Ascending aorta (tissue), 2 donors: ENCODE results near the gene RNF152. TPM values are rescaled to one million over a fixed set of nuclear protein-coding genes. Genes with fewer than 3 reads are reported as not detected.

ENCODE experiments used
- DNase-seq, 2 donors: peaks; one replicate each; pipeline ENCODE4 v3.0.0-alpha.2; 2019; ENCODE audit warnings: low spot score in 2 of 2
- H3K27ac ChIP-seq, 2 donors: fragments of 200-600 bp; sonication (generic); one replicate each; pipeline ENCODE4 v1.5.1; 2016 to 2017; ENCODE audit warnings: mild to moderate bottlenecking in 1 of 2
- H3K27me3 ChIP-seq: fragments of 200-600 bp; sonication (generic); one replicate; pipeline ENCODE4 v1.5.1; 2017
- H3K36me3 ChIP-seq, 2 donors: fragments of 200-600 bp; sonication (generic); one replicate each; pipeline ENCODE4 v1.5.1; 2016
- H3K4me1 ChIP-seq, 2 donors: fragments of 200-600 bp; sonication (generic); one replicate each; pipeline ENCODE4 v1.5.1; 2016 to 2017; ENCODE audit warnings: mild to moderate bottlenecking in 1 of 2
- H3K4me3 ChIP-seq, 2 donors: fragments of 200-600 bp; sonication (generic); one replicate each; pipeline ENCODE4 v1.5.1; 2016 to 2017; ENCODE audit warnings: mild to moderate bottlenecking in 1 of 2
- H3K9me3 ChIP-seq, 2 donors: fragments of 200-600 bp; sonication (generic); one replicate each; pipeline ENCODE4 v1.5.1; 2016
- intact Hi-C: fragments of 100-400 bp; cut with DNase I; formaldehyde crosslinking; loops from one replicate; pipeline ENCODE4 v1.15.1; 2023
- total RNA-seq: library from RNA; depleted of rRNA; stranded (reverse); fragments of >200 nt; gene quantifications from one replicate; pipeline ENCODE4 v1.1.0, GENCODE V29; 2016
- TF ChIP-seq, protein P1 (sequence below), 3 experiments: fragments of 200-600 bp in 2 of 3; fragments of 450-650 bp in 1 of 3; sonication (generic) in 2 of 3; IDR thresholded peaks; one replicate each; pipeline ENCODE4 v1.5.1; 2016 to 2019; ENCODE audit warnings: antibody characterized with exemption in 3 of 3, mild to moderate bottlenecking in 1 of 3, moderate library complexity in 1 of 3

The RNF152 gene
- total RNA-seq, 1 donor from 2014 or later = 9.6 TPM

DNA sequence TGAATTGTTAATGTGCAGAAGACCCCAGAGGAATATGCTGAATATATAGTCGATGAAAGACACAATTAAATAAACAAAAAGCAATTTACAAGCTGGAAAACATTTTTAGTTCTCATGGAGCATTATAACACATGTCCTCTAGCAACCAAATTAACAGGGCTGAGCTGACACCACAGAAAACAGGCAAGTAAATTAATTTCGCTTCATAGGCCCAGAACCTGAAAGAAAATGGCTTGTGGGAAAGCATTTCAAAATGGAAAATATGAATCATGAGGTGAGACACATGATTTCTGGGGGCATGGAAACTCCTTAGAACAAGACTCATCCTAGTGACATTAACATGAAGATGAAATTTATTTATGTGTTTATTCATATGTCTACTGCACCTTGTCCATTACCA lies 25.0 kb upstream of the RNF152 start:
- Histone ChIP-seq H3K36me3 (no peaks in the 10 kb centered on the region), H3K4me3 (no peak overlapping the region), H3K27ac (no peak overlapping the region), H3K9me3 (no peaks in the 10 kb centered on the region), H3K27me3 (no peaks in the 10 kb centered on the region), H3K4me1 (no peaks in the 10 kb centered on the region)
- intact Hi-C loops = no loop called here
- DNase-seq = no peak
- TF ChIP-seq, protein P1, sequence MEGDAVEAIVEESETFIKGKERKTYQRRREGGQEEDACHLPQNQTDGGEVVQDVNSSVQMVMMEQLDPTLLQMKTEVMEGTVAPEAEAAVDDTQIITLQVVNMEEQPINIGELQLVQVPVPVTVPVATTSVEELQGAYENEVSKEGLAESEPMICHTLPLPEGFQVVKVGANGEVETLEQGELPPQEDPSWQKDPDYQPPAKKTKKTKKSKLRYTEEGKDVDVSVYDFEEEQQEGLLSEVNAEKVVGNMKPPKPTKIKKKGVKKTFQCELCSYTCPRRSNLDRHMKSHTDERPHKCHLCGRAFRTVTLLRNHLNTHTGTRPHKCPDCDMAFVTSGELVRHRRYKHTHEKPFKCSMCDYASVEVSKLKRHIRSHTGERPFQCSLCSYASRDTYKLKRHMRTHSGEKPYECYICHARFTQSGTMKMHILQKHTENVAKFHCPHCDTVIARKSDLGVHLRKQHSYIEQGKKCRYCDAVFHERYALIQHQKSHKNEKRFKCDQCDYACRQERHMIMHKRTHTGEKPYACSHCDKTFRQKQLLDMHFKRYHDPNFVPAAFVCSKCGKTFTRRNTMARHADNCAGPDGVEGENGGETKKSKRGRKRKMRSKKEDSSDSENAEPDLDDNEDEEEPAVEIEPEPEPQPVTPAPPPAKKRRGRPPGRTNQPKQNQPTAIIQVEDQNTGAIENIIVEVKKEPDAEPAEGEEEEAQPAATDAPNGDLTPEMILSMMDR (IDR thresholded peaks at IDR 0.05) = no peak

DNA sequence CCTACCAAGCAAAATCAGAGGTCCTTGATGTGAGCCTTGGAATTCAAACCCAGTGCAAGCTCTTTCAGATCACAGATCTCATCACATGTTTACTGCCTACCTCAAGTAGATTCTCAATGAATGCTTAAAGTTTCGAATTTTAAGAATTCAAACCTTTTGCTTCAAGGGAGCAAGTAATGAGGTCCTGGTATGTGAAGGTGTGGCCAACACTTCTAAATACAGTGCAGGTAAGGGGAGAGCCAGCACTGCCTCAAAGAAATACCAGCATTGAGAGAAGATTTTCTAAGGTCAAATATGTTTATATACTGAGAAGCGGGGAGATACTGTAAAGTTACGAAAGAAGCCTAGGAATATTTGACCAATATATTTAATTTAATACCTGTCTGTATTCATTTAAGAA lies 19.7 kb upstream of the RNF152 start:
- Histone ChIP-seq H3K36me3 (no peaks in the 10 kb centered on the region), H3K27me3 (no peaks in the 10 kb centered on the region), H3K27ac (no peak overlapping the region), H3K4me3 (no peak overlapping the region), H3K9me3 (no peaks in the 10 kb centered on the region), H3K4me1 (no peaks in the 10 kb centered on the region)
- DNase-seq = no peak
- intact Hi-C loops = no loop called here
- TF ChIP-seq, protein P1 (IDR thresholded peaks at IDR 0.05) = no peak

DNA sequence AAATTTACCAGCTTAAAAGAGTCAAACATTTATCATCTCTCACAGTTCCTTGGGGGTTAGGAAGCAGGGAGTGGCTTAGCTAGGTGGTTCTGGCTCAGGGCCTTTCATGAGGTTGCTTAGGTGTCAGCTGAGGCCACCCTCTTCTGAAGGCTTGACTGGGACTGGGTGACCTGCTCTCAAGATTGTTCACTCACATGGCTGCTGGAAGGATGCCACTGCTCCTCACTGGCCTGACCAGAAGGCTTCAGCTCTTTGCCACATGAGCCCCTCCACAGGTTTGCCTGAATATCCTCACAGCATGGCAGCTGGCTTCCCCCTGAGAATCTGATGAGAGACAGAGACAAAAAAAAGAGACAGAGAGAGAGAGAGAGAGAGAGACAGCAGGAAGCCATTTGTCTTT lies 17.3 kb upstream of the RNF152 start:
- no peak for DNase-seq
- TF ChIP-seq, protein P1 (IDR thresholded peaks at IDR 0.05) = no peak
- Histone ChIP-seq H3K4me1 (no peaks in the 10 kb centered on the region), H3K27me3 (no peaks in the 10 kb centered on the region), H3K36me3 (no peaks in the 10 kb centered on the region), H3K9me3 (no peaks in the 10 kb centered on the region), H3K27ac (no peak overlapping the region), H3K4me3 (no peak overlapping the region)
- intact Hi-C loops = no loop called here

DNA sequence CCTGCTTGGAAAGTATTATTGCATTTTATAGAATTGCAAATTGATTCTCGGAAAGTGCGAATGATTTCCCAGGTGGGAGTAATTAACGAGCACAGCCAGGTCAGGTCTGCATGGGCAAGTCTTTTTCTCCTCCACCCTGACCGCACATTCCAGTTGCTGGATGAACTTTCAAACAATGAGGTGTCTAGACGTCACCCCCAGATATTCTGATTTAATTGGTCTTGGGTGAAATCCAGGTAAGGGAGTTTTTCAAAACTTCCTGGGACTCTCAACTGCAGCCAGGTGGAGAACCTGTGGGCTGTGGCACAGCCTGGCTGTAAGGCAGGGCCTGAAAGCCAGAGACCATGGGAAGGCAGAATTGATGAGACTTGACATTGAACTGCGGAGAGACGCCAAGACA lies 15.9 kb upstream of the RNF152 start:
- intact Hi-C loops = no loop called here
- DNase-seq = no peak
- no peaks in the 10 kb centered on the region for H3K27me3 ChIP-seq
- no peaks in the 10 kb centered on the region for H3K36me3 ChIP-seq
- H3K4me3 ChIP-seq = no peak overlapping the region
- TF ChIP-seq, protein P1 (IDR thresholded peaks at IDR 0.05) = no peak
- no peaks in the 10 kb centered on the region for H3K9me3 ChIP-seq
- H3K27ac ChIP-seq = no peak overlapping the region
- no peaks in the 10 kb centered on the region for H3K4me1 ChIP-seq

DNA sequence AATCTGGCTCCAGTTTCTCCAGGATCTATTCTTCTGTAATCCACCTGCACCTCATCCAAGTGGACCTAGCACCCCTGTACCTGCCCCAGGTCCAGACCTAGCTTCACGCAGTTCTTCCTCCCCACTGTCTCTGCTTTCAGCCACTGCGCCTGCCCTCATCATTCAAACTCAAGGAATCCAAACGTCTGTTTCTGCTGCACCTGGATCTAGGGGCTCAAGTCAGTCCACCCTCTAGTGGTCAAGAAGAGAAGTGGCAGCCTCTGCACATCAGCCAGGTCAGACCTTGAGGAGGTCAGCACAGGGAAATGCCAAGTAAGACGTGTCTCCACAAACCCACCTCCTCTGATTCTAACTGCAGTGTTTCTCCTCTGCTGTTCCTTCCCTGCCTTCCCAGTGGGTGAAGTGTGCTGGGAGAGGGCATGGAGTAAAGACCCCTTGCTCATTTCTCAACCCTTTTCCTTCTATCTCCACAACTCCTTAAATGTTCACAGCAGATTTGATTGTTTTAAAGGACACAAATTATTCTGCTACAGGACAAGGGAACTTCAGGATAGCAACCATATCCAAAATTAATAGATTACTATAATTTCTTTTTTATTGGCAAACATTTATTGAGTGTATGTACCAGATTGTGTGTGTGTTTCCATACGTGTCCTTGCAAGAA lies 8.6 kb upstream of the RNF152 start:
- no peak overlapping the region for H3K4me3 ChIP-seq
- H3K4me1 ChIP-seq = peaks cover 0 to 6% of the 10 kb centered on the region in 2 donors
- H3K27me3 ChIP-seq = no peaks in the 10 kb centered on the region
- DNase-seq = peak in 1 of 2 donors; percentile 65
- H3K9me3 ChIP-seq = no peaks in the 10 kb centered on the region
- intact Hi-C loops = loop anchor here (1.0 kb wide), 1 partner anchor 350 kb away; no protein-coding TSS in a partner anchor
- no peaks in the 10 kb centered on the region for H3K36me3 ChIP-seq
- no peak overlapping the region for H3K27ac ChIP-seq
- TF ChIP-seq, protein P1 (IDR thresholded peaks at IDR 0.05) = peak; percentile 71 to 93 (median 90)
